Measurements from ENCODE around the gene BTBD19.

GRCh38 chr1:44828003-44828651 lies 19.8 kb downstream of the BTBD19 start:
- no peak for TF ChIP-seq EZH2 (IDR thresholded peaks at IDR 0.05; ENCODE audit: borderline replicate concordance, low read depth, low read length, severe bottlenecking)
- TF ChIP-seq CTCF (IDR thresholded peaks at IDR 0.05; ENCODE audit: borderline replicate concordance, extremely low read depth, low read length, poor library complexity, severe bottlenecking) = no peak
